GM18502 (cell line): ENCODE results near the gene MAPK6.
"Not testable (repeated sequence)": the region's sequence is repeated elsewhere in the genome, so short reads cannot be mapped to it uniquely, and the experiment has no call there.

Experiments
- ATAC-seq: cut with Tn5 transposase; IDR thresholded peaks from one replicate; pipeline ENCODE4 v1.9.1; 2021; ENCODE audit warnings: mild to moderate bottlenecking; ENCODE audit not compliant: unreplicated experiment, poor library complexity

Gene MAPK6

DNA sequence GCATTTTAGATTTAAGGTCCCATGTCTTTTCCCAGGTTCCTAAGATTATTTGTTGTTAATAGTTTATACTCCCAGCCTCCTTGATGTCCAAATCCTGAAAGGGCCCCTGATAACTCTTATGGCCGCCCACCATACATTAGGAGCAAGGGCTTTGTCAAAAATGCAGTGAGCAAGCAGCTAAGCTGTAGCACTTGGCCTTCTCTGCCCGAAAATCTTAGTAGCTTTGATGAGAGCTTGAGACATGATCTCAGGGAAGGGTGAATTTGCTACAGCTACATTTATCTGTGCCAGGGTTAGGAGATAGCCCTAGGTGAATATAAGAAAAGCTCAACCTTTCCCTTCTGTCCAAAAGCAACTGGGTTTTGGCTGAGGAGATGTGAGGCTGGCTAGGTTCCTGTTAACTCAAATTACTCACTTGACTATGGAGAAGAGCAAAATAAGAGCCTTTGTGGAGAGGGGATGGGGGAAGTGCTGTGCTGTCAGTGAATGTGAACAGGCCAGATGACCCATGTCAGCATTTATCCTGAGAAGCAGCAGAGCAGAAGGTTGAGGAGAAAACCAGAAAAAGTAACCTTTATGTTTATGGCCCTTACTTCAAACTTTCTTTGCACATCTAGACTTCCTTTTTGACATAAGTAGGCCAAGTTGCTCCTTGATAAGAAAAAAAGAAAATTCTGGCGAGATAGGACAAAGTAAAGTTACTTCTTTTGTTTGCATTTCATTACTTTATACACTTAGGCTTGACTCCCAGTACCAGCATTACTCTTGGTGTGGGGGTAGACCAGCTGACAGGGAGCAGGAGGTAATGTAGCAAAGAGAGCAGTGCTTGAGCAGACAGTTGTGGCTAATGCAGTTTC is 21.1 kb downstream of the MAPK6 start:
- ATAC-seq = no peak

DNA sequence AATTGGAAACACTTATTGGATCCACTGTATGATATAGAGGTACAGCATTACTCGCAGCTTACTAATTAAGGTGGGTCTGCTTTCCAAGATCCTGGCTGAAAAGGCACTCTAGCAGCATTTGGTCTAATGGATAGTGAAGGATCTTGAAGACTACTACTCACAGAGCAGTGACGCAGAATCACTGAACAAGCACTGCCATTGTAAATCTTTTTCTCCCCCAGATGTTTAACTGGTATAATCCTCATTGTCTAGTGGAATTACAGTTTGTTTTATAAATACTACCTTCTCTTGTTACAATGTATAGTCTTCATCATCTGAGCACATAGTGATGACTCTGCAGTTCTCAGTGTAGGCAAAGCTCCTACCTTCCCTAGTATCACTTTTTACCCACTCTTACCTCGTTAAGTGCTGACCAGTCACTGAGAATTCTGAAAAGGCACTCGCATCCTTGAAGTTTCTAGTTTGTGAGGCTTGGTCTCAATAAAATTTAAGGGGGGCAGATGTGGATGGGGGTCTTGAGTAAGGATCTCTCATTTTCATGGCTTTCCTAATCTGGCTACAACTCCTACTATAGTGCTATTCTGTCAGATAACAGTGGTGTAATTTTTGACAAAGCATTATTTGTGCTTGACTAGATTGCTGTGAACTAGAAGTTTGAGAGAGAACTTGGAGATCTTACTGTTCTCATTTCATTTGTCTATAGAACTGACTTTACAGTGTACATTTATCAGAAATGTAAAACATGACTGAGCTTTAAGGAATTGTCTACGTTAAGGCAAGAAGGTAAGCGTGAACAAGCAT is 23.2 kb downstream of the MAPK6 start:
- no peak for ATAC-seq

DNA sequence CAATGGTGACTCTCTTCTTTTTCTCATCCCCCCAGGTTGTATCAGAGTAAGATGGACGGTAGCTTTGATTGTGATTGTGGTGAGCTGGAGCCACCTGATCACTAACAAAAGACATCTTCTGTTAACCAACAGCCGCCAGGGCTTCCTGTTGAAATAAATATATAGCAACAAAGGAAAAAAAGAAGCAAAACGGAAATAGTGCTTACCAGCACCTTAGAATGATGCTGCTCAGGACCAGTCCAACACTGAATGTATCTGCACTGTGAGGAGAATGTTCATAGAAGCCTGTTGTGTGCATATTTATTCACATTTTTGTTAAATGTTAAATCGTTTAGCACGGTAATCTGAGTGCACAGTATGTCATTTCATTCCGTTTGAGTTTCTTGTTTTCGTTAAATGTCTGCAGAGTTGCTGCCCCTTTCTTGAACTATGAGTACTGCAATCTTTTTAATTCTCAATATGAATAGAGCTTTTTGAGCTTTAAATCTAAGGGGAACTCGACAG is 26.8 kb downstream of the MAPK6 start:
- not testable (repeated sequence) for ATAC-seq

DNA sequence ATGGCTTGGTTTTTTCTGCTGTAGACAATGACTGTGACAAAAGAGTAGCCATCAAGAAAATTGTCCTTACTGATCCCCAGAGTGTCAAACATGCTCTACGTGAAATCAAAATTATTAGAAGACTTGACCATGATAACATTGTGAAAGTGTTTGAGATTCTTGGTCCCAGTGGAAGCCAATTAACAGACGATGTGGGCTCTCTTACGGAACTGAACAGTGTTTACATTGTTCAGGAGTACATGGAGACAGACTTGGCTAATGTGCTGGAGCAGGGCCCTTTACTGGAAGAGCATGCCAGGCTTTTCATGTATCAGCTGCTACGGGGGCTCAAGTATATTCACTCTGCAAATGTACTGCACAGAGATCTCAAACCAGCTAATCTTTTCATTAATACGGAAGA is 27.5 kb downstream of the MAPK6 start:
- ATAC-seq = not testable (repeated sequence)

DNA sequence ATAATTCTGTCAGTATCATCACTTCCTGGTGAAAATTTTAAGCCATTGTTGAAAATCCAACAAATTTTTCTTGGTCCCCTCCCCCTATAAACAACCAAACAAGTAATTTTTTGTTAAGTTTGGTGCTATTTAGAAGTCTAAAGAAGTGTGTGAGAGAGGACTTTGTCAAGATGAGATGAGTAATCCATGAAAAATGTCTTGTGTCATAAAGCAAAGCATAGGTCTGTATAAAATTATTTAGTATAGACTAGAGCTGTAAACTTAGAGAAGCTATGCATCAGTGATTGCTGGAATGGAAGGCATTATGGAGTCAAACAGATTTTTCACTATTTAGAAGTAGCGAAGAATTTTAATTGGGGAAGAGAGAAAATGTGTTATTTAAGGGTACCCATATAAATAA is 31.4 kb downstream of the MAPK6 start:
- ATAC-seq = no peak

DNA sequence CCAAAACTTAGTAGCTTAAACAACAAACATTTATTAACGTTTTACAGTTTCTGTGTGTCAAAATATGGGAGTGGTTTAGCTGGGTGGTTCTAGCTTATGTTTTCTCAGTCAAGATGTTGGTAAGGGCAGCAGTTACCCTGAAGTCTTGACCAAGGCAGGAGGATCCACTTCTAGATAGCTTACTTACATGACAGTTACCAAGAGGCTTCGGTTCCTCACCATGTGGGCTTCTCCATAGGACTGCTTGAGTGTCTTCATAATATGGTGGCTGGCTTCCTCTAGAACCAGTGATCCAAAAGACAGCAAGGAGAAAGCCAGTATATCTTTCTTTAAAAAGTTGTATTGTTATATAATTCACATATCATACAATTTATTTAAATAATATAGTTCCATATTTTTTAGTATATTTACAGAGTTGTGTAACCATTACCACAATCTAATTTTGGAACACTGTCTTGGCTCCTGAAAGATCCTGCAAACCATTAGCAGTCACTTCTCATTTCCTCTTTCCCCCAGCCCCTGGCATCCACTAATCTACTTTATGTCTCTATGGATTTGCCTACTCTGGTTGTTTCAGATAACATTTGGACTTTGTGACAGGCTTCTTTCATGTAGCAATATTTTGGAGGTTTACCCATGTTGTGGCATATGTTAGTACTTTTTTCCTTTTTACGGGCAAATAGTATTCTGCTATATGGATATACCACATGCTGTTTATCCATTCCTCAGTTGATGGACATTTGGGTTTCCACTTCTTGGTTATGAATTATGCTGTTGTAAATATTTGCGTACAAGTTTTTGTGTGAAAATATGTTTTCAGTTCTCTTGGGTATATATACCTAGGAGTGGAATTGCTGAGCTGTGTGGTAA is 33.3 kb downstream of the MAPK6 start:
- ATAC-seq = no peak

DNA sequence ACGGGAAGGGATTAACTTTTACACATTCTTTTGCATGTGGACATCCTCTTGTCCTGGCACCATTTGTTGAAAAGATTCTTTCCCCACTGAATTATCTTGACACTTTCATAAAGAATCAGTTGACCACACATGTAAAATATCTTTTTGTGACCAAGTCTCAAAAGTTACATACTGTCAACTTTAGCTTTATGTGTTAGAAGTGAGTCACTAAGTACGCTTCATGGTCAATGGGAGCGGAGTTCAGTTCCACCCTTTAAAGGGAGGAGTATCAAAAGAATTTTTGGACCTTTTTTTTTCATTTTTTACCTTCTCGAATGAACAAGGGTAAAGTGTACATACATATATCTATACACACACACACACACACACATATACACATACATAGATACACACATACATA is 35.4 kb downstream of the MAPK6 start:
- ATAC-seq = no peak

DNA sequence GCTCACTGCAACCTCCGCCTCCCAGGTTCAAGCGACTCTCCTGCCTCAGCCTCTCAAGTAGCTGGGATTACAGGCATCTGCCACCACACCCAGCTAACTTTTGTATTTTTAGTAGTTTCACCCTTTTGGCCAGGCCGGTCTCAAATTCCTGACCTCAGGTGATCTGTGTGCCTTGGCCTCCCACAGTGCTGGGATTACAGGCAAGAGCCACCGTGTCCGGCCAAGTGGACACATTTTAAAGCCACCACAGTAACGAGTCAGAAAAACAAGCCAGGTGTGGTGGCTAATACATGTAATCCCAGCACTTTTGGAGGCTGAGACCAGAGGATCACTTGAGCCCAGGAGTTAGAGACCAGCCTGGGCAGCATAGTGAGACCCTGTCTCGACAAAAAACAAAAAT is 35.8 kb downstream of the MAPK6 start:
- not testable (repeated sequence) for ATAC-seq

DNA sequence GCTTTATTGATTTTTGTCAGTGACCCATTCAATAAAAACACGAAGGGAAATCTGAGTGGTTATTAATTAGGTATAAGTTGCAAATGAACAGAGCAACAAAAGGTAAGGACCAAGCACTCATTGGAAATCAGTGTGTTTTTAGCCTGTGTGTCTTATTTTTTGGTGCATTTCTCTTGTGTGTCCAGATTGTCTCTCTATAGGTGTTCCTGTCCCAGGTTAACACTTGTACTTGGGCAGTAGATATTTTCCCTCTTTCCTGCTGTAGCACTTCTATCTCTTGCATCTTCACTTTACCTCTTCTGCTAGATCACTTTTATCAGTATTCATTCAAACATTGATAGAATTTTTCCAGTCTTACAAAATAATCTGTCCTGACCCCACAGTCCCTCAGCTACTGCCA is 37.0 kb downstream of the MAPK6 start:
- no peak for ATAC-seq

DNA sequence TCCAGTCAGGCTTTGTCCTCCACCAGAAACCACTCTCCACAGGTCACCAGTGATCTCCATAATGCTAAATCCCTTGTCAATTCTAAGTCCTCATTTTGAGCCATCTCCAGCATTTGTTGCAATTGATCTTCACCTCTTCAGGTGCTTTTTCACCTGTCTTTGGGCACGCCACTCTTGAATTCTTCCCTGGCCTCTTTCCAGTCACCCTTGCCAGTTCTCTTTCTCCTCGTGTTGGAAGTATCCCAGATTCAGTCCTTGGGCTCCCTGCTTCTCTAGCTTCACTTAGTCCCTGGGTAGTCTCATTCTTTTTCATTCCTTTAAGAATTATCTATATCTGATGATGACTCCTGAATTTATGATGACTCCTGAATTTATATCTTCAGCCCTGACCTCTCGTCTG is 37.5 kb downstream of the MAPK6 start:
- no peak for ATAC-seq

DNA sequence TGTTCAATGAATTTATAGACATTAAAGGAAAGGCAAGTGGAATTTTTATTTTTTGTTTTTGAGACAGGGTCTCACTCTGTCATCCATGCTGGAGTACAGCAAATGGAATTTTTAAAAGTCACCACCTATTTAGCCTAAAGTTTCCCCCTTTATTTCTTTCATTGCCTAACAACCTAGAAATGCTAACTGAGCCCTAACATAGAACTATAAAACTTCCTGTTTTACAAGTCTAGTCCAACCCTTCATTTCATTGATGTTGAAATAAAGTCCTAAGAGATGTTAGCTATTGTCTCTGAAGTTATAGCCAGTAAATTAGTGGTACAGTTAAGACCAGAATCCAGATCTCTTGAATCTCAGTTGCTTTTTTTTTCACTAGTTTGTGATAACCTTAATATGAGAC is 39.0 kb downstream of the MAPK6 start:
- no peak for ATAC-seq

DNA sequence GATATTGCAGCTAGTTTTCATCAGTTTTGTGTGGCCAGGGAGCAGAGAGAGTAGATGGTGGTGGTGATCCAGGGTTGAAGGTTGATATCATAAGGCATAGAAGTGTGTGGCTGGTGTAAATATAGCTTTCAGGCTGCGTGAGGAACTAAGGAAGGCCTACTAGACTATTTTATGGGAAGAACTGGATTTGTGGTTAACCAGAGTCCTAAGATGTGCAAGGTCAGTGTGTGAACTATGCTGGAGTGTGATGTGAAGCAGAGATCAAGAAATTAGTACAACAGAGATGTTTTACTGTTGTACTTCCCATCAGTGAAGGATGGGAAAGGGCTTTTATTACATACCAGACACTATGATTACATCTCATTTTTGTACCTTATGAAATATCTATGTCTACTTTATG is 41.5 kb downstream of the MAPK6 start:
- no peak for ATAC-seq

DNA sequence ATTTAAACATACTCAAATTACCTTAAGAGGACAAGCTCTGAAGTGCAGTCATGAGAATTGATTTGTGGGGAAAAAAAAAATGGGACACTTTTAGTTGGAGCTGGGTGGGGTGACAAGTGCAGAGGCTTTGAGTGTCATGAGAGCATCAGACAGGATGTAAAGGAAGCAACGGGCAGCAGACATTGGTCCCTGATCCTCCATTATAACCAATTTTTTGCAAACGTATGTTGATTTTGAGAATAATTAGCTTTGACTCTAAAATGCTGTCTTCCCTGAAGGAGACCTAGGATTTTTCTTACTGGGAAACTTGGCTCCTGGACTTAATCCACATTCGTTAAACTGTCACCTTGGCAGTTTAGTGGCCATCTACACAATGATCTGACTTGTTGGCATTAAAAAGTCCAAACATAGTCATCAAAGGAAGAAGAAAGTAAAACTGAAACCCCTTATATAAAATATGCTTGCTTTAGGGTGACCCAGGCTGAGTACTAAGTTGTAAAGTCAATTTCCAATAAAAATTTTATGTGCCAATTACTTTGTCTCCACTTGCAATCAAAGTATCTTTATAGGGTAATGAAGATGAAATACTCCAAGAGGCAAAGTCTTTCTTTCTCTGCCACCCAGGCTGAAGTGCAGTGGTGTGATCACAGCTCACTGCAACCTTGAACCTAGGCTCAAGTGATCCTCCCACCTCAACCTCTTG is 48.0 kb downstream of the MAPK6 start:
- no peak for ATAC-seq

DNA sequence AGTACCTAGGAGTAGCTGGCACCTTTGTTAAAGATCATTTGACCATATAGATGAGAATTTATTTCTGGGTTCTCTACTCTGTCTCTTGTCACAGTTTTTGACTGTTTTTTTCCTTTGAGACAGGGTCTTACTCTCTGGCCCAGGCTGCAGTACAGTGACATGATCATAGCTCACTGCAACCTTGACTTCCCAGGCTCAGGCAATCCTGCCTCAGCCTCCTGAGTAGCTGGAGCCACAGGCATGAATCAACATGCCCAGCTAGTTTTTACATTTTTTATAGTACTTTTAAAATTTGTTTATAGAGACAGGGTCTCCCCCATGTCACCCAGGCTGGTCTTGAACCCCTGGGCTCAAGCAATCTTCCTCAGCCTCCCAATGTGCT is 48.5 kb downstream of the MAPK6 start:
- ATAC-seq = no peak

DNA sequence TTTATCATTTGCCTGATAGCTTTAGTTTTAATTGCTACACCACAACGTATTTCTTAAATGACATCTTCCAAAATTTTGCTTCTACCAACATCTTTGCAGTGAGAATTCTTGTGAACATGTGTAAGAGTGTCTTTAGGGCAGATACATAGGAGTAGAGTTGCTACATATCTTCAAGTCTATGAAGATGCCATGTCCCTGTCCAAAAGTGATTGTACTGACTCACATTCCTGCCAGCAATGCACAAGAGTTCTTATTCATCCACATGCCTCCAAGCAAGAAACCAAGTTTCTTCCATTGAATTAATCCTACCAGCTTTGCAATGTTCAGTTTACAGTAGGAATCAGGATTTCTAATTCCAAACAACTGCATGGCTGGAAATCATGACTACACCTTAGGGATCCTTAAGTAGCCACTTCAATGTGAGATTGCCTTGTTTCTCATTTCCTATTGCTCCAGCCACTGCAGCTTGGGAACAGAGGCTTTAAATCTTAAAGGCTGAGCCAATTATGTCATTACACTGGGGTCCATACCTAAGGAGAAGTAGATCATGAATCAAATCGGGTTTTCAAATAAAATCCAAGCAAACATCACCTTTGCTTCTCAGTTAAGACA is 49.1 kb downstream of the MAPK6 start:
- ATAC-seq = no peak

DNA sequence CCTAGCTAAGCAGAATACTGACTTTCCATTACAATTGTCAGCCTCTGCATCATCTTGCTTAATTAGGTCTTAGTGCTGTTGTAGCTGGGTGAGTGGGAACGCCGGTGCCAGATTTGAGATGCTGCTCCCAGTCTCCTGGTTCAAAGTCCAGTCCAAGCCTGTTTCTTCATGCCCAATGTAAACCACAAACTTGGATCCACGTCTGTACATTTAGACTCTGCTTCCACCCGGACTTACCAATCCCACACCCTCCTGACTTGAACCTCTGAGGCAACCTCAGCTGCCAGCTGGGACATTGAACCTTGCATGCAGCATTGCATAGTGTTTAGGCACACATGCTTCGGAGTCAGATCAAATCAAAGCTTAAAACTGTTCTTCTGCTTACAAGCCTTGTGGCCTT is 50.5 kb downstream of the MAPK6 start:
- no peak for ATAC-seq

DNA sequence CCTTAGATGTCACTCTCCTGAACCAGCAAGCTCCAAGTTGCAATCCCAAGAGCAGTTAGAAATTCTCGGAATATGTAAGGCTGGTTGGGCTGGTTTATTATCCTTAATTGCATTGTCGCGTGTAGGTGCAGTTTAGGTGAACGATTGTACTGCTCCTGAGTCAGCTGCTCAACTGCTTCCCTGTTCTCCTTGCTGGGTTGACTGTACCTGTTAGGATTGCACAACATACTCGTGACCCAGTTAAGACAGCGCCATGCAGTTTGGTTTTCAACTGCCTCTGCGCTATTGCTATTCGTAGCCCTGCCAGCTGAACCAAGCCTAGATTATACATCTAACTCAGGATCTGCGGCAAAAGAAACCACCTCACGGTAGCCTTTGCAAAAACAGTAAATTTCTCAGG is 52.6 kb downstream of the MAPK6 start:
- no peak for ATAC-seq

DNA sequence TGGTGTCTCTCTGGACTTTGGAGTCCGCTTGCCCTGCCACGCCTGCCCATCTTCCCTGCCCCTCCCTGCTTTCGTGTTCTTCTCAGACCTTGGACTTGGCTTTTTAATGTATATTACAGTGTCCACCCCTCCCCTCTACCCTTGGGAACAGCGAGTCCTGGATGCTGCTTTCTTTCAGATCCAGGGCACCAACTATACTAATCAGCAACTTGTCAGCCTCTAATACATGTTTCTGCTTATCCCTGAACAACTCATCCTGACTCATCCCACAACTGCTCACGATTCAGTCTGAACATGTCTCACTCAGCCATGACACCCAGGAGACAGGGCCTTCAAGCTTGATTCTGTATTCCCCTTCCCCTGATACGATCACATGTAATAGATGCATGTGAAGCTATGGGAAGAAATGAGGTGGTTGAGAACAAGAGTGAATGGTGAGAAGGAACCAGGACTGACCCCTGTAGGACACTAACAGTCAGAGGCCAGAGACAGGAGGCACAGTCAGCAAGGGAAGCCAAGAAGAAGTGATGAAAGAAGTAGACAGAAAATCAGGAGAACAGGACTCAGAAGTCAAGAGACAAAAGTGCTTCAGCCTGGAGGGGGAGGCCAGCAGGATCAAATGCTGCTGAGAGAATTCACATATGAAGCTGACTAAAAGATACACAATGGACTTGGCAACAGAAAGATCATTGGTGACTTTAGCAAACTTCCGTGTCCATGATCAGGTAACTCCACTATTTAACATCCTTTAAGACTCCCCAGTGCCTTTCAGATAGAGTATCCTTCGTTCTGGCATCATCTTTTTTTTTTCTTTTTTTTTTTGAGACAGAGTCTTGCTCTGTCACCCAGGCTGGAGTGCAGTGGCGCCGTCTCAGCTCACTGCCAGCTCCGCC is 58.1 kb downstream of the MAPK6 start:
- ATAC-seq = peak; percentile 63
